HG03064 (cell line): ENCODE results near the gene IRF9.
"Not testable (repeated sequence)": the region's sequence is repeated elsewhere in the genome, so short reads cannot be mapped to it uniquely, and the experiment has no call there.

Source experiments
- ATAC-seq: cut with Tn5 transposase; IDR thresholded peaks from one replicate; pipeline ENCODE4 v1.9.1; 2021; ENCODE audit warnings: low read depth; ENCODE audit not compliant: unreplicated experiment

The IRF9 gene

GRCh38 chr14:24188251-24189058, 27.4 kb downstream of the IRF9 start, which contains the start of gene IPO4:
TSS of gene IPO4 (minus strand) at chr14:24188816. CDS start at chr14:24188787, 29 bp downstream.
- no peak for ATAC-seq

DNA sequence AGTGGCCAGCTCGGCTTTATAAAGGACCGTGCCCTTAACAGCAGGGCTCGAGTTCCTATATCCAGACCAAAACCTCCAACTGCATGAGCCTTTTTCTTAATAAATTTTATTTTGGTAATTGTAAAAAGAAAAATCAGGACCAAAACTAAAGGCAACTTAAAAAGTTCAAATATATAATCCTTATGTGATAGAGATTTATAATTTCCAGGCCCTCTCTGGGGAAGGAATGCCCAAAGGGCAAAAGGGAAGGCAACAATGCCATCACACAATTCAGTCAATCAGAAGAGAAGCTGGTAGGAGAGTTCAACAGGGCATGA, 28.0 kb downstream of the IRF9 start:
- ATAC-seq: no peak

DNA sequence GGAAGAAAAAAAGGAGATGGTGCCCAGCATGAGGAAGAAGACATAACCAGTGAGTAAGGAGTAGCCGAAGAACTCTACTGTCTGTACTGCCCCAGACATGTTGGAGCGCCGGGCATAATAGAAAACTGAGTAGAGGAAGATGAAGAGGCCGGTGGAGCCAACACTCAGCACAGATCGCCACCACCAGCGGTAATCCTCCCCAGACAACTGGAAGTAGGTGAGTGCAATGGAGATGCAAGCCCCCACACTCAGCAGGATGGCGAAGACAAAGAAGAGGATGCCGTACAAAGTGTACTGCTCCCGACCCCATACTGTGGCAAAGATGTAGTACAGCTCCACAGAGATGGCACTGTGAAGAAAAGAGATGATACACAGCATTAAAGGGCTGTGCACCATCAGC, 28.4 kb downstream of the IRF9 start:
- ATAC-seq: no peak

DNA sequence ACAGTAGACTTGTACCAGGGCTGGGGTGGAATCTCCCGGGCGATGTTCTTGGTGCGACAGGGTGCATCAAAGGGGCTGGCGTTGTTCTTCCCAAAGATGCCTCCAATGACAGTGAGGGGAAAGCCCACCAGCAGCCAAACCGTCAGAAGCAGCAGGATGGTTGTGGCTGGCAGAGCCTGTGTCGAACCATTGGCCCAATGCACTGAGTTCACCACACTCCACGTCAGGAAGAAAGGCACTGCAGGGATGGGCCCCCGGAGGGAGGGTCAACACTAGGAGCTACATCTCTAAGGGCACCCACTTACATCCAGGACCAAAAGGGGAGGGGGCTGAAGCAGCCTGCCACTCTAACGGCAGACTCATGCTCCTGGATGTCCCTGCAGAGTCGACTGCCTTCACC, 29.4 kb downstream of the IRF9 start:
- ATAC-seq: no peak

- ATAC-seq: no peak
Measured at GRCh38 chr14:24192933-24193332, 31.9 kb downstream of the IRF9 start.

GRCh38 chr14:24194186-24194872, 33.3 kb downstream of the IRF9 start:
- ATAC-seq: no peak

DNA sequence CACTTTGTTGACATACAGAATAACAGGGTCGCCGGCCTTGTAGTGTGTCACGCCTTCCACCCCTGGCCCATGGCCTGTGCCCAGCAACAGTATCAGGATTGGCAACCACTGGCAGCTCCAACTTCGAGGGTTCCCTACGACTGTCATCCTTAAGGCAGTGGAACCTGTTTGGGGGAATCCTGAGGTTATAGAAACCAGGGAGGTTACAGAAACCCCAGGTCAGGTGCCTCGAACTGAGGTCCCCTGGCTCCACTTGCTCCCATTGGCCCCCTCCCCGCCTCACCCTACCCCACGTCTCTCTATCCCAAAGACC, 33.8 kb downstream of the IRF9 start:
- ATAC-seq: no peak

GRCh38 chr14:24195186-24196070, 34.4 kb downstream of the IRF9 start, which contains the start of gene TM9SF1:
TSS of gene TM9SF1 (minus strand) at chr14:24195441. CDS start at chr14:24195019, 422 bp downstream.
- peak; percentile 80 for ATAC-seq

GRCh38 chr14:24196071-24197055, 35.3 kb downstream of the IRF9 start:
- ATAC-seq: peak; percentile 24

DNA sequence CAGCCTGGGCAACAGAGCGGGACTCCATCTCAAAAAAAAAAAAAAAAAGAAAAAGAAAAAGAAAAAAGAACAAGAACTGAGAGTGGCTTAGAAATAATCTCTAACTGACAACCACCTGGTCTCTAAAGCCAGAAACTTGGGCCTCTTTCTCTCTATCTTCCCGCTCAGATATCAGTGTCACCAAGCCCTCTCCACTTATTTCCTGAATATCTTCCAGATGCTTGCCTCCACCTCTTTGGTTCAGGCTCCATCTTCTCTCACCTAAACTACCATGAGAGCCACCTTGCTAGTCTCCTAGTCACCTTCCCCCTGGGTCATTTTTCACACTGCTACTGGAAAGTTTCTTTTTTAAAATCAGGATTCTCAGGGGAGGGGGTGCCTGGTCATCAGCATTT, 36.0 kb downstream of the IRF9 start:
- ATAC-seq: no peak

GRCh38 chr14:24198814-24199524, 37.9 kb downstream of the IRF9 start:
- no peak for ATAC-seq

DNA sequence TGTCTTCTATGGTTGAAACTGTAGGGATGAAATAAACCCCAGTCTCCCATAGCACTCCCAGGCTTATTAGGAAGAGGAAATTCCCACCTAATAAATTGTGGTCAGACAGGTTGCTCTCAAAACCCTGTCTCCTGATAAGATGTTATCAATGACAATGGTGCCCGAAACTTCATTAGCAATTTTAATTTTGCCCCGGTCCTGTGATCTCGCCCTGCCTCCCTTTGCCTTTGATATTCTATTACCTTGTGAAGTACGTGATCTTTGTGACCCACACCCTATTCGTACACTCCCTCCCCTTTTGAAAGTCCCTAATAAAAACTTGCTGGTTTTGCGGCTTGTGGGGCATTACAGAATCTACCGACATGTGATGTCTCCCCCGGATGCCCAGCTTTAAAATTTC, 41.5 kb downstream of the IRF9 start:
- not testable (repeated sequence) for ATAC-seq

- ATAC-seq: not testable (repeated sequence)
Measured at GRCh38 chr14:24203249-24203886, 42.3 kb downstream of the IRF9 start.

- no peak for ATAC-seq
Measured at GRCh38 chr14:24204163-24205146, 43.4 kb downstream of the IRF9 start.

DNA sequence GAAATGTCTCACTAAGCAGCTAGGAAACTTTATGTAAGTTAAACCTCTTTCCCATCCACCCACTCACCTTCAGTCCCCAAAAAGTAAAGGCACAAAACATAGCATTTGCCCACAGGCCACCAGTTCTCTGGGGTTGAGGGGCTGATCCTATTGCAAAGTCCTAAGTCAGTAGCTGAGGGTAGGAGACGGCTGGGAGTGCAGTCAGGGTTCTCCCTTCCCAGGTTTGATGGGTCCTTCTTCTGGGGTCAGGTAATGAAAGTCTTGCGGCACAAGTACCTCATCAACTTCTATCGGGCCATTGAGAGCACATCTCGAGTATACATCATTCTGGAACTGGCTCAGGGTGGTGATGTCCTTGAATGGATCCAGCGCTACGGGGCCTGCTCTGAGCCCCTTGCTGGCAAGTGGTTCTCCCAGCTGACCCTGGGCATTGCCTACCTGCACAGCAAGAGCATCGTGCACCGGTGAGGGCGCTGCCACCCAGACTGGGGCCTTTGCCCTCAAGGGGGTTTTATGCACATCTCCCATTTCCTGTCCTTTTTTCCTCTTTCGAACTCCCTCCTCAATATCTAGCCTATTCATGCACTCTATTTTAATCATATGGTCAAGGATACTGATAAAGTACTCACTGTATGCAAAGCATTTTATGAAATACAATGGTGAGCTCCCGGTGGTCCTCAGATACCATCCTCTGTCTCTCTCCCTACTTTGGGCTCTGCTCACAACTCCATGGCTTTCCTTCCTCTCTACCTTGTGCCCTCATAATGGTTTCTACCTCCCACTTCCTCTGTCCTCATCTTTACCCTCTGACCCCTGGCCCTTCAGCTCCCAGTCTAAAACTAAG, 45.4 kb downstream of the IRF9 start:
- no peak for ATAC-seq

DNA sequence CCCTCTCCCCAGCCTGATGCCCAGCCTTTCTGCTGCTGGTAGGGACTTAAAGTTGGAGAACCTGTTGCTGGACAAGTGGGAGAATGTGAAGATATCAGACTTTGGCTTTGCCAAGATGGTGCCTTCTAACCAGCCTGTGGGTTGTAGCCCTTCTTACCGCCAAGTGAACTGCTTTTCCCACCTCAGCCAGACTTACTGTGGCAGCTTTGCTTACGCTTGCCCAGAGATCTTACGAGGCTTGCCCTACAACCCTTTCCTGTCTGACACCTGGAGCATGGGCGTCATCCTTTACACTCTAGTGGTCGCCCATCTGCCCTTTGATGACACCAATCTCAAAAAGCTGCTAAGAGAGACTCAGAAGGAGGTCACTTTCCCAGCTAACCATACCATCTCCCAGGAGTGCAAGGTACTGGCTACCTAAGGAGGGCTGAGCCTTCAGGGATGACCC, 46.1 kb downstream of the IRF9 start:
- ATAC-seq: no peak

DNA sequence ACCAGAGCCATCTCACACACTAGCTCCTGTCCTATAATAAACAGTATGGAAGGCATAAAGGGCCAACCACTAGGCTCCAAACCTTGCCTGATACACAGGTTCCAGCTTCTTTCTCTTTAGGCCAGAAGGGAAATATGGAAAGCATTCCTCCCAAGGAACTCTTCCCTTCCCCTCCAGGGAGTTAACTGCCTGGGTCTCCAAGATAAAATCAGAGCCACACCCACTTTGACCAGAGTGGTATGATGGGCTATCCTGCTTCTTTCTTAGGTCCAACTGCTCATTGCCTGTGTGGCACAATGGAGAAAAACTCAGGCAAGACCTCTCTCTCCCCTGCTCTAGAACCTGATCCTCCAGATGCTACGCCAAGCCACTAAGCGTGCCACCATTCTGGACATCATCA, 46.6 kb downstream of the IRF9 start:
- ATAC-seq: no peak
